HepG2 (cell line): ENCODE measurements around the gene RPL41. TPM values are rescaled to one million over a fixed set of nuclear protein-coding genes. Genes with fewer than 3 reads are reported as not detected.
A peak's percentile ranks its signal among the peaks of the same experiment; 100 is the strongest.

Experiments
- BRCA1 ChIP-seq: sonication (generic); formaldehyde crosslinking; IDR thresholded peaks from 2 replicates; pipeline ENCODE4 v1.4.0; 2020; ENCODE audit warnings: missing genetic modification reagents
- CBFB ChIP-seq: sonication (generic); formaldehyde crosslinking; IDR thresholded peaks from 2 replicates; pipeline ENCODE4 v1.4.0; 2020; ENCODE audit warnings: missing genetic modification reagents
- CCAR2 ChIP-seq: fragments of 200-400 bp; formaldehyde crosslinking; optimal IDR thresholded peaks from 2 replicates; pipeline ENCODE3; 2018; ENCODE audit warnings: low read depth, mild to moderate bottlenecking, low read length, moderate library complexity
- DPF2 ChIP-seq: sonication (generic); formaldehyde crosslinking; IDR thresholded peaks from 2 replicates; pipeline ENCODE4 v1.4.0; 2020; ENCODE audit warnings: mild to moderate bottlenecking, low read depth, missing genetic modification reagents, borderline replicate concordance
- FUBP1 ChIP-seq: sonication (generic); formaldehyde crosslinking; IDR thresholded peaks from 2 replicates; pipeline ENCODE4 v1.5.1; 2020; ENCODE audit warnings: missing genetic modification reagents, mild to moderate bottlenecking, borderline replicate concordance
- GABPA ChIP-seq, 2 experiments: IDR thresholded peaks; 2 replicates each; pipeline ENCODE4 v1.6.1; 2011 to 2016; ENCODE audit warnings: low read depth in 2 of 2, low read length in 1 of 2, missing biosample characterization in 1 of 2, missing genetic modification characterization in 1 of 2
- HCFC1 ChIP-seq: fragments of 150-350 bp; IDR thresholded peaks from 2 replicates; pipeline ENCODE4 v1.6.1; 2014; ENCODE audit warnings: low read depth, low read length
- IRF2 ChIP-seq: IDR thresholded peaks from 2 replicates; pipeline ENCODE4 v1.6.1; 2018; ENCODE audit warnings: missing genetic modification reagents, missing compliant biosample characterization
- ISL2 ChIP-seq: sonication (generic); formaldehyde crosslinking; IDR thresholded peaks from 2 replicates; pipeline ENCODE4 v1.5.0; 2020; ENCODE audit warnings: missing genetic modification reagents
- KDM5A ChIP-seq: fragments of 200-600 bp; sonication (generic); IDR thresholded peaks from 2 replicates; pipeline ENCODE4 v1.7.0; 2018; ENCODE audit warnings: antibody characterized with exemption, mild to moderate bottlenecking, low read length, borderline replicate concordance
- KLF12 ChIP-seq: sonication (generic); formaldehyde crosslinking; IDR thresholded peaks from 2 replicates; pipeline ENCODE4 v1.4.0; 2020; ENCODE audit warnings: missing genetic modification reagents, borderline replicate concordance
- MBD4 ChIP-seq: IDR thresholded peaks from 2 replicates; pipeline ENCODE4 v1.6.1; 2012; ENCODE audit warnings: low read length, inconsistent platforms, borderline replicate concordance
- MBNL3 ChIP-seq: fragments of 250-450 bp; sonication (Bioruptor Pico); conservative IDR thresholded peaks from 2 replicates; pipeline ENCODE4 v1.8.0; 2022; ENCODE audit warnings: mild to moderate bottlenecking, inconsistent platforms
- NKX3-1 ChIP-seq: sonication (generic); formaldehyde crosslinking; IDR thresholded peaks from 2 replicates; pipeline ENCODE4 v1.5.0; 2020; ENCODE audit warnings: missing genetic modification reagents
- REXO4 ChIP-seq: sonication (generic); formaldehyde crosslinking; IDR thresholded peaks from 2 replicates; pipeline ENCODE4 v1.8.0; 2022; ENCODE audit warnings: missing genetic modification reagents, mild to moderate bottlenecking, borderline replicate concordance
- SMARCC2 ChIP-seq: fragments of 450-650 bp; IDR thresholded peaks from 2 replicates; pipeline ENCODE4 v1.6.1; 2017; ENCODE audit warnings: antibody characterized with exemption, mild to moderate bottlenecking
- STAT5B ChIP-seq: sonication (generic); formaldehyde crosslinking; IDR thresholded peaks from 2 replicates; pipeline ENCODE4 v1.4.0; 2020; ENCODE audit warnings: missing genetic modification reagents
- TP53 ChIP-seq: sonication (generic); formaldehyde crosslinking; conservative IDR thresholded peaks from 2 replicates; pipeline ENCODE4 v1.4.0; 2020; ENCODE audit warnings: missing genetic modification reagents
- TRIM24 ChIP-seq: sonication (generic); formaldehyde crosslinking; IDR thresholded peaks from 2 replicates; pipeline ENCODE4 v1.8.0; 2022; ENCODE audit warnings: mild to moderate bottlenecking, missing genetic modification reagents
- ZMYM2 ChIP-seq: sonication (generic); formaldehyde crosslinking; IDR thresholded peaks from 2 replicates; pipeline ENCODE4 v1.8.0; 2022; ENCODE audit warnings: mild to moderate bottlenecking, missing genetic modification reagents
- ZNF160 ChIP-seq: sonication (generic); formaldehyde crosslinking; IDR thresholded peaks from 2 replicates; pipeline ENCODE4 v1.8.0; 2022; ENCODE audit warnings: mild to moderate bottlenecking, inconsistent platforms, missing genetic modification reagents
- ZNF24 ChIP-seq: fragments of 450-650 bp; IDR thresholded peaks from 2 replicates; pipeline ENCODE4 v1.6.1; 2017; ENCODE audit warnings: antibody characterized with exemption, mild to moderate bottlenecking
- ZNF326 ChIP-seq: sonication (generic); formaldehyde crosslinking; IDR thresholded peaks from 2 replicates; pipeline ENCODE4 v1.4.0; 2020; ENCODE audit warnings: missing genetic modification reagents, borderline replicate concordance
- ZNF468 ChIP-seq: sonication (generic); formaldehyde crosslinking; IDR thresholded peaks from 2 replicates; pipeline ENCODE4 v1.8.0; 2022; ENCODE audit warnings: mild to moderate bottlenecking, moderate library complexity, missing genetic modification reagents
- ZNF530 ChIP-seq: sonication (generic); formaldehyde crosslinking; IDR thresholded peaks from 2 replicates; pipeline ENCODE4 v1.5.0; 2020; ENCODE audit warnings: low read depth, mild to moderate bottlenecking, missing genetic modification reagents
- ZNF746 ChIP-seq: sonication (generic); formaldehyde crosslinking; IDR thresholded peaks from 2 replicates; pipeline ENCODE4 v1.8.0; 2022; ENCODE audit warnings: mild to moderate bottlenecking, missing genetic modification reagents
- ZNF841 ChIP-seq: sonication (generic); formaldehyde crosslinking; IDR thresholded peaks from 2 replicates; pipeline ENCODE4 v1.8.1; 2023; ENCODE audit warnings: missing genetic modification reagents, borderline replicate concordance
- ZSCAN20 ChIP-seq: sonication (generic); formaldehyde crosslinking; IDR thresholded peaks from 2 replicates; pipeline ENCODE4 v1.4.0; 2020; ENCODE audit warnings: missing genetic modification reagents, mild to moderate bottlenecking, borderline replicate concordance
- polyA plus RNA-seq, 8 experiments: library from polyadenylated mRNA; depleted of rRNA in 3 of 8; stranded (reverse) in 7 of 8; unstranded in 1 of 8; fragments of >200 nt; fragmentation: Illumina TruSeq in 4 of 8; extraction: Trizol in 4 of 8; gene quantifications; 2 replicates each; pipeline versions ENCODE4 v1.2.1 to v1.2.3, GENCODE V29; 2011 to 2016; ENCODE audit warnings: low read depth in 4 of 8, missing spikeins in 1 of 8, mixed read lengths in 1 of 8; ENCODE audit not compliant: insufficient read depth in 1 of 8
- total RNA-seq, 5 experiments: library from RNA; depleted of rRNA; stranded (reverse); fragments of >200 nt; fragmentation: Illumina TruSeq; extraction: Trizol; gene quantifications; 2 replicates each; pipeline ENCODE4 v1.2.3, GENCODE V29; 2016; ENCODE audit warnings: low read depth in 1 of 5
- TF ChIP-seq, protein P1 (sequence below): sonication (generic); formaldehyde crosslinking; IDR thresholded peaks from 2 replicates; pipeline ENCODE4 v1.4.0; 2020; ENCODE audit warnings: mild to moderate bottlenecking, missing genetic modification reagents, borderline replicate concordance

The RPL41 gene
- total and polyA plus RNA-seq, 2 of the 13 experiments (the other 11 are each of a cell fraction or from before 2014, with no cell fraction given): 4,012 to 7,670 TPM

DNA sequence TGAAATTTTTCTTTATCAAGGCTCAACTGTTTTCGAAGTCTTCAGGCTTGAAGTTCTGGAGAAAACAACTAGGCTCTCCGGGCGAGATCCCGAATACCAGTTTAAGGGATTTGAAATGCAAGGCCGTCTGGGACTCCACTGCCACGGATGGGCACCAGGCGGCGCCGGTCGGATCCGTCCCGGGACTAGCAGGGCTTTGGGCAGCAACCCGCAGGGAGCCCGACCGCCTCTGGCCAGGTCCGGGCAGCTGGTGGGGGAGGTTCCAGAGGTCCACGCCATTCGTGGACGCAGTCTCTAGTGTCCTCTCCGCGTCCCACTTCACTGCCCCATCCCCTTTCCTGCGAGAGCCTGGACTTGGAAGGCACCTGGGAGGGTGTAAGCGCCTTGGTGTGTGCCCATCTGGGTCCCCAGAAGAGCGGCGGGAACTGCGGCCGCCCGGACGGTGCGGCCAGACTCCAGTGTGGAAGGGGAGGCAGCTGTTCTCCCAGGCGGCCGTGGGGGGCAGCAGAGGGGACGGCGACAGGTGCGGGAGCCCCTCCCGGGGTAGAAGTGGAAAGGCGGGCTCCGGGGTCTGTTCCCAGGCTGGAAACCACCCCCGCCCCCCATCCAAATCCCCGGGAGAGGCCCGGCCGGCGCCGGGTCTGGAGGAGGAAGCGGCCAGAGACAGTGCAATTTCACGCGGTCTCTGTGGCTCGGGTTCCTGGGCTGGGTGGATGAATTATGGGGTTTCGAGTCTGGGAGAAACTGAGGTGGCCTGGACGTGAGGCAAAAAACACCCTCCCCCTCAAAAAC, 37.3 kb upstream of the RPL41 start (continued):
- TF ChIP-seq ZNF468 (no peak), REXO4 (CRISPR knock-in tag) (no peak), TRIM24 (CRISPR knock-in tag) (no peak), BRCA1 (CRISPR knock-in tag) (no peak), ZNF24 (no peak), ZSCAN20 (CRISPR knock-in tag) (0 out of 2 replicates have a peak, but pooled peaks have one; percentile 48), MBD4 (no peak), ZNF746 (CRISPR knock-in tag) (0 out of 2 replicates have a peak, but pooled peaks have one; percentile 13), ISL2 (0 out of 2 replicates have a peak, but pooled peaks have one; percentile 12), ZNF160 (no peak; the same call in 1 of the 2 replicates), STAT5B (CRISPR knock-in tag) (no peak; the same call in 1 of the 2 replicates), CCAR2 (no peak), NKX3-1 (CRISPR knock-in tag) (0 out of 2 replicates have a peak, but pooled peaks have one; percentile 35), ZMYM2 (CRISPR knock-in tag) (no peak), SMARCC2 (no peak), CBFB (CRISPR knock-in tag) (peak; percentile 53), HCFC1 (no peak), GABPA (IDR thresholded peaks at IDR 0.05; ENCODE audit: low read depth, low read length) (no peak), GABPA (CRISPR knock-in tag; IDR thresholded peaks at IDR 0.05; ENCODE audit: low read depth) (peak; percentile 46; the same call in 1 of the 2 replicates), ZNF841 (no peak), DPF2 (no peak), MBNL3 (no peak), KDM5A (no peak), FUBP1 (no peak), IRF2 (peak; percentile 39; the same call in 1 of the 2 replicates), TP53 (CRISPR knock-in tag) (peak; percentile 20; the same call in 1 of the 2 replicates), KLF12 (no peak), ZNF530 (CRISPR knock-in tag) (no peak; the same call in 1 of the 2 replicates), ZNF326 (no peak)
- TF ChIP-seq, protein P1, sequence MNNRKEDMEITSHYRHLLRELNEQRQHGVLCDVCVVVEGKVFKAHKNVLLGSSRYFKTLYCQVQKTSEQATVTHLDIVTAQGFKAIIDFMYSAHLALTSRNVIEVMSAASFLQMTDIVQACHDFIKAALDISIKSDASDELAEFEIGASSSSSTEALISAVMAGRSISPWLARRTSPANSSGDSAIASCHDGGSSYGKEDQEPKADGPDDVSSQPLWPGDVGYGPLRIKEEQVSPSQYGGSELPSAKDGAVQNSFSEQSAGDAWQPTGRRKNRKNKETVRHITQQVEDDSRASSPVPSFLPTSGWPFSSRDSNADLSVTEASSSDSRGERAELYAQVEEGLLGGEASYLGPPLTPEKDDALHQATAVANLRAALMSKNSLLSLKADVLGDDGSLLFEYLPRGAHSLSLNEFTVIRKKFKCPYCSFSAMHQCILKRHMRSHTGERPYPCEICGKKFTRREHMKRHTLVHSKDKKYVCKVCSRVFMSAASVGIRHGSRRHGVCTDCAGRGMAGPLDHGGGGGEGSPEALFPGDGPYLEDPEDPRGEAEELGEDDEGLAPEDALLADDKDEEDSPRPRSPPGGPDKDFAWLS (CRISPR knock-in tag): no peak
